GM21390 (cell line): ENCODE data around the gene GRM8.
"Not testable (repeated sequence)": the region's sequence is repeated elsewhere in the genome, so short reads cannot be mapped to it uniquely, and the experiment has no call there.

ENCODE experiments used
- ATAC-seq: cut with Tn5 transposase; IDR thresholded peaks from one replicate; pipeline ENCODE4 v1.9.1; 2021; ENCODE audit not compliant: unreplicated experiment

GRM8 gene

DNA sequence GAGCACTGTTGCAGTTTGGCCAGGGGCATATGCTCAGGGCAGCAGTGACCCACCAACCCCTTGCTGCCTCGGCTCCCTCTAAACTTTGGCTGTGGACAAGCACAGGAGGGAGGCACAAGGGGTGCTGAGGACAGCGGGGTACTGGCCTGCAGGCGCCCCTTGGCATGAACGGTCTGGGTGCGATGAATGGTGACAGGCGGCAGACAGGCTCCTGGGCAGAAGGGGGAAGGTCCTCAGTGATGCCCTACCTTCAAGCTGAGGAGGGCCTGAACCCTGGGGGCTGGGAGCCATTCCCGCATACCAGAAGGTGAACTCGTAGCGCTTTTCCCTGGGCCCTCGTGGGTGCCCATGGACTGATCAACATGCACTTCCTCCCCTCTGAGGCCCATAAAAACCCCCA is 567.1 kb downstream of the GRM8 start:
- no peak for ATAC-seq

DNA sequence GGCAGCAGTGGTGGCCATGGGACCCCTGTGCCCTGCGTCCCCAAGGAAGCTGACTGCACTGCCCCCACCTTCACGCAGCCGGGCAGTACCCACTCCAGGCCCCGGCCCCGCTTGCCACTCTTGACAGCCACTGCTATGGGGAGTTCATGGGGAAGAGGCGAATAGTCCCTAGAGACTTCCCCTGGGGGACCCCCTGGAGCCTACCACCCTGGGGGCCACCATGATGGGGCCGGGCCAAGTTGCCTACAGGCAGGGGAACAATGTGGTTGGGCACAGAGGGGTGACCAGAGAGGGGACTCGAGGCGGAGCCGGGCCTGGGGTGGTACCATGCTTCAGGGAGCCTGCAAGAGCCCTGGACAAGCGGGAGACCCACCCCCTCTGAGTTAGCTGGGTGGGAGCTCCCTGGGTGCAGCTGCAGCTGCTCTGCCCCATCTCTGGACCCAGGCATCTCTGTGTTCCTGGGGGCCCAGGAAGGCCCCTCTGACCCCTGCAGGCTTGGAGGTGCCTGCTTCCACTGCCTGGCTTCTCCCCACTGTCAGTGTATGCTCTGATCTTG is 567.6 kb downstream of the GRM8 start:
- ATAC-seq = no peak

DNA sequence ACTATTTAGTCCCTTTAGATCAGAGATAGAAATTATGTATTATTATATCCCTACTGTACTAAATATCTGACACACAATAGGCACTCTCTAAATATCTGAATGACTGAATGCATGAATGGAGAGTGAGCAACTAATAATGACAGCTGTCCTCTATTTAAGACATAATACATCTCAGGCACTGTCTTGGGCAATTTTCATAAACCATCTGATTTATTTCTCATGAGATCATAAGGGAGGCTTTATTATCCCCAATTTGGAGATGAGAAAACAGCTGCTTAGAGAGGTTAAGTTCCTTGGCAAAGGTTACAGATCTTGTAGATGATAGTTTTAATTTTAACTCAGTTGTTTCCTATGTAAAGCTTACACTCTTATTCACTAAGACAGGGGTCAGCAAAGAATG is 570.6 kb downstream of the GRM8 start:
- ATAC-seq = no peak

DNA sequence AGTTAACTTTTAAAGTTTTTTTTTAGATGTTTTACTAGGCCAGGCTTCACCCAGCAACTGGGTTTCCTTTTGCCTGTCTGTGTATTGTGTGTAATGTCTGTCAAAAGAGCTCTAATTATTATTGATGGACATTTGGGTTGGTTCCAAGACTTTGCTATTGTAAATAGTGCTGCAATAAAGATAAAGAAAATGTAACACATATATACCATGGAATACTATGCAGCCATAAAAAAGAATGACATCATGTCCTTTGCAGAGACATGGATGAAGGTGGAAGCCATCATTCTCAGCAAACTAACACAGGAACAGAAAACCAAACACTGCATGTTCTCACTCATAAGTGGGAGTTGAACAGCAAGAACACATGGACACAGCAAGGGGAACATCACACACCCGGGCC is 584.0 kb downstream of the GRM8 start:
- ATAC-seq = not testable (repeated sequence)

DNA sequence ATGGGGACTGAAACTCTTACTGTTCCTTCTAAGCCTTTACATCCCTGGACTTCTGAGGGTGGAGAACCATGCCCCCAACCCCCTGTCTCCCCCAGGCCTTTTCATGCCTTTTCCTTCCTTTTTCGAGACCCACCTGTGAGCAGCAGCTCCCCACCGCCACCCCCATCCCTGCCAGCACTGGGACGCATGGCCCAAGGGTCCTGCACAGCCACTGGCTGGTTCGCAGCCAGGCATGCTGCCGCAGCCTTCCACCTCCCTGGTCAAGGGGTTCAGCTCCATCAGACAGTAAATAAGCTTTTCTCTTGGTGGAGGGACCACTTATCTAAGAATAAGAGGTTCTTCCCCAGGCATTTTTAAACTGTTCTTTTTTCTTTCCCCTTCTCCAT is 584.4 kb downstream of the GRM8 start:
- no peak for ATAC-seq

DNA sequence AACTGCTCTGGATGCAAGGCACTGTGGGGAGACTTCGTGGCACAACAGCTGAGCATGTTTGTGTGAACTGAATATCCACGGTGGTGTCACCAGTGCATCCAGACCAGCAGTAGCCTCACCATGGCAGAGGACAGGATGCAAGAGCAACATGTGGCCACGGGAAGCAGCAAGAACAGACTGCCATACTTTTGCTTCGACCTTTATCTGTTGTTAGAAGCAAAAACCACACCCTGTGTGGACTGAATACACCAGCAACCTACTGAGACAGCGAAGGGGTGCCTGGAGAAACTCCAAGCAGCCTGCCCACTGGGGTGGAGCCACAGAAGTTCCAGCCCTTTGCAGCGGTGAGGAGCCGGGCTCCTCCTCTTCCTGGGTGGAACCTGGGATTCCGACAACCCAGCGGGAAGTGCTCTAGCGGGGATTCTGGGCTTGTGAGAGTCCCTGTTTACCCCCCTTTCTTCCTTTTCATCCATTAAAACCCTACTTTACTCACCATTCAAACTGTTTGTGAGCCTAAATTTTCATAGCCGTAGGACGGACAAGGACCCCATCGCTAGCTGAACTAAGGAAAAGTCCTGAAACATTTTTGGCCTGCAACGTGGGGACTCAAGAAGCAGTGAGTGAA is 584.9 kb downstream of the GRM8 start:
- ATAC-seq = no peak

DNA sequence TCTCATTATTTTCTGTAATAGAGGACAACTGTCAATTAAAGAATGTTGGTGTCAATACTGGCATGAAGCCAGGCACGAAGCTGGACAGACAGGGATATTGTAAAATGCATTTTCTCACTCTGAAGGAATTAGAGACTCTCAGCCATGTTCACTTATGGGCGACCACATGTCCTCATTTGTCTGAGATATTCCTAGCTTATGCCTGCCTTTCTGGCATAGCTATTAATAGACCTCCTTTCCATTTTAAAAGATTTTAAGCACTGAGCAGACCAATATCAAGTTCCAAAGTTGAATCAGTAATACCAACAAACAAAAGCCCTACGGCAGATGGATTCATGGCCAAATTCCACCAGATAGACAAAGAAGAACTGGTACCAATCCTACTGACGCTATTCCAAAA is 589.9 kb downstream of the GRM8 start:
- no peak for ATAC-seq

DNA sequence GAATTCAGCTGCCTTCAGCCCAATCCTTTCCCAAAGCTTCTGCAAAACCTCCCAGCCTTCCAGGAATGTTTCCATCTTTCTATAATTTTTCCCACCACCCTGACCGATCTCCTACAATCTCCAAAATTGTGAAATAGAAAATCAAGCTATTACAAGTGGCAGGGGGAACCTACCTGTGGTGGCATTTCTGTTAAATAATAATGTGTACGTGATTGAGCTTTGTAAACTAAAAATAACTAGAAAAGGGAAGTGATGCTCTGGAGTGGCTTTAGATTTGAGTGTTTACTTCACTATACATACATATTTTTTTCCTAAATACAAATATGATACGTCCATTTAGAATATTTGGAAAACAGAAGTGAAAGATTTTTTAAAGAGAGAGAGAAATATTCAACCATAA is 593.6 kb downstream of the GRM8 start:
- peak; percentile 83 for ATAC-seq

DNA sequence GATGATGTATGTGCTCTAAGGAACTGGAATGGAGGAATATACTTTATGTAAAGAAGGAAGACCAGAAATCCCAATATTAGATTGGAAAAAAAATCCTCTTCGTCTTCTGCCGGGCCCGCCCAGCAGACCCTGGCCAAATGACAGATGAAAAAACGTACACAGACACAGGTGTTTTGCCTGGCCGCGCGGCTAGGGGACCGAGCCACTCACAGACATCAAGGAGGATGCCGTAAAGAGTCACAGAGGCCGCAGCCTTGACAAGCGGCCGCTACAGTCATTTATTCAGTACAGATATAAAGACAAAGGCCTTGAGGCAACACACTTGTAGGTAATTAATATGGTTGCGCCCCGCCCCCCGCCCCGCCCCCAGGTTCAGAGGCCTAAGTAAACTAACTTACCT is 594.1 kb downstream of the GRM8 start:
- ATAC-seq = peak; percentile 19

DNA sequence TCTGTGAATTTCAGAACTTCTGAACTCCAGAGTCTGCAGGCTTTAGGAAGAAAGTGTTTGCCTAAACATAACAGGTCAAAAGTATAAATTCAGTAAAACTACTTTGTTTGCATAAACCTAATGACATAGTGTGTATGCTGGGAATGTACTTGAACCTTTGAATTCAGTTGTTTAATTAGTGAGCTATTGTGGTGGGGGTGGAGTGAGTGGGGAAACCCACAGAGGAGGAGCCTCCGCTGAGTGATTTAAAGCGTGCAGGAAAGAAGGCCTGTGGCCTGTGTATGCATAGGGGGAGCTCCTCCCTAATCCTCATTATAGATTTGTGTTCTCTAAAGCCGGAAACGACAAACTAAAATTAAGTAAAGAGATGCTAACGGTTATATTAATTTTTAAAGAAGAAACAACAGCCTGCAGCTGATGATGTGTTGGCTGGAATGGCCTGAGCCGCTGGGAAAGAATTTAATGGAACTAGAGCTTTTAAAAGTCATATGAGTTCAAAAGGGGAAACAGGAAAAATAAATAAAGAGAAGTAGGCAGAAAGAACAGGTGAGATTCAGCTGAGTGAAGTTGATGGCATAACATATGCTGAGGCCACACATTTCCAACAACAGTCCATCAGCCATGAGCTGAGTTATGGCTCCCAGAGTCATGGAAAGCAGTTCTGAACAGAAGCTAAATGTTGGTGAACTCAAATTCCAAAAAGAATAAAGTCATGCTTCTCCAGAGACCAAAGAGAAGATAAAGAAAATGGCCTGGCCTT is 595.0 kb downstream of the GRM8 start:
- peak; percentile 69 for ATAC-seq

DNA sequence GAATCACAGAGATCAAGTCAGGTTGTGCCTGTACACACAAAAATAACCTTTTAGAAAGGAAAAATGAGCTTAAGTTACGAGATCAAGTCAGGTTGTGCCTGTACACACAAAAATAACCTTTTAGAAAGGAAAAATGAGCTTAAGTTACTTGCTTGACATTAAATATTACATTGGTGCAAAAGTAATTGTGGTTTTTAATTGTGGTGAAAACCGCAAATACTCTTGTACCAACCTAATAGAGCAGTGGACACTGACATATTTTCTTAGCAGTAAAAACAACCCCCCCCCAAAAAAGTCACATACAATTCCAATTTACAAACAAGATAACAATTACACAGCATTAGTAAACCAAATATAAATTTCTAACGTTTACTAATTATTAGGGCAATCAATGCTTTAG is 595.6 kb downstream of the GRM8 start:
- no peak for ATAC-seq

DNA sequence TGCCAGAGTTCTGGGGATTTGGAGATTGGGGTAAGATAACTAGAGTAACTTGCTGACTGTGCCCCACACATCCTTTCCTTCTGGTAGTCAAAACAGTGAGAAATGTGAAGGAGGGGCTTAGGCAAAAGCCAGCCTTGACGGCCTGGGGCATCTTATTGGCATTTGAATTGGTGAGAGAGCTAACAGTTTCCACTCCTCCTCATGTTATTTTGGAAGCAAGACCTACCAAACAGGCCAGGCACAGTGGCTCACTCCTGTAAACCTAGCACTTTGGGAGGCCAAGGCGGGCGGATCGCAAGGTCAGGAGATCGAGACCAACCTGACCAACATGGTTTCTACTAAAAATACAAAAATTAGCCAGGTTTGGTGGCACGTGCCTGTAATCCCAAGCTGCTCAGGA is 596.6 kb downstream of the GRM8 start:
- no peak for ATAC-seq

DNA sequence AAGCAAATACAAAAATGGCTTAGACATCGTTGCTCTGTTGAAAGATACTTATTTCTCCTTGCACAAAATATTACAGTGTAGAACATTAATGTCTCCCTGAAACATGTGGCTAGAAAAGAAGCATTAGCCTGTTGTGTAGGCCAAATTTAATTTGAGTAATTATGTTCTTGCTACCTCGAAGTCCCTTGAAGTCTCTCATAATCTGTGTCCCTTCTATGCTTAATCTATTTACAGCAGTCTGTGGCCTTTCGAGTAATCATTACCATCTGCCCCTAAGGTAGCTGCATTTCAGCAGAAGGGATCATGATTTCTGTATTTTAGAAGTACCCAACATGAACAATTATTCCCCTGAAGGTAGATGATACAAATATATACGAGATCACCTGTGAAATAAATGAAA is 615.2 kb downstream of the GRM8 start:
- no peak for ATAC-seq

DNA sequence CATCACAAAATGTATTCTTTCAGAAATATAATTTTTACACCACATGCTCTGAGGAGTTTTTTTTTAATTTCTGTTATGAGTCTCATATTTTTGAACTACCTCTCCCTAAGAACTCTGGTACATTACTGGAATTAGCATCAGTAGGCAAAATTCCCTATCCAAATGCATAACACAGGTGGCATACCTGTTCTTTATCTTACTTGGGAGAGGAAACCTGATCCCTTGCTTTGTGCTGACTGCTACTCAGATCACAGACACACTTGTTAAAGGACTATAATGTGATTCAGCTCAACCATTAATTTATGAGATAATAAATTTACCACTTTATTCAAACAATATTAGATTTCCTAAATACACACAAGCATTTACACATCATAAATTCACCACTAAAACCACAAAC is 617.2 kb downstream of the GRM8 start:
- no peak for ATAC-seq

DNA sequence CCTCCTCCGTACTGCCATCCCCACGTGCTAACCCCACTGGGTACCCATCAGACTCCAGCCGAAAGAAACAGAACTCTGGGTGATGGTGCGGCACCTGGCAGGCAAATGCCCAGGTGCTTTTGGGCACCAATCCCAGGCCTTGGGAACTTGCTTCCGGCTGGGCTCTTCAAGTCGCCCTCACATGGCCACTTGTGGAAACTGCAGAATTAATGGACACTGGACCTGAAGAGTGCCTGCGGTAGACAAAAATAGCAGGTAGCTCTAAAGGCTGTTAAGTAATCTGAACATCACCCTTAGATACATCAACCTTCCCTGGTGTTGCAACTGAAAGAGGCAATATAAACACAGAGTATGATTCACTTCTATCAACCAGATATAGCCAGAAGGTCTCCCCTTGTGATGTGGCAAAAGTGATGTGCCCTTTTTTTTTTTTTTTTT is 644.4 kb downstream of the GRM8 start:
- ATAC-seq = peak; percentile 65

DNA sequence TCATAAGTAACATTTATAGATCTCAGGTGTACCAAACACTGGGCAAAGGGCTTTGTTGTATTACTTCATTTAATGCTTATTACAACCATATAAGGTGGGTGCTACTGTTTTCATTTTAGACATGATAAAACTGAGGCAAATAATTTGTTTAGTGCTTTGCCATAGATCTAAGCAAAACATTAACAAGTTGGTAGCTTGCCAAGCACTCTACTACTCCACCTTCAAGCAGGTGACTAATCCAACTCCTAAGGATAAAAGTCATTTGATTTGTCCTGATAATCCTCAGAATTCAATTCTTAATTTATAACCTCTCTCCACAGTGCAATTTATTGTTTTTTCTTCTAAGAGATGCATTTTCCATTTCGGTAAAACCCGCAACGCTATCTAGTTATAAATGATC is 646.4 kb downstream of the GRM8 start:
- ATAC-seq = no peak

DNA sequence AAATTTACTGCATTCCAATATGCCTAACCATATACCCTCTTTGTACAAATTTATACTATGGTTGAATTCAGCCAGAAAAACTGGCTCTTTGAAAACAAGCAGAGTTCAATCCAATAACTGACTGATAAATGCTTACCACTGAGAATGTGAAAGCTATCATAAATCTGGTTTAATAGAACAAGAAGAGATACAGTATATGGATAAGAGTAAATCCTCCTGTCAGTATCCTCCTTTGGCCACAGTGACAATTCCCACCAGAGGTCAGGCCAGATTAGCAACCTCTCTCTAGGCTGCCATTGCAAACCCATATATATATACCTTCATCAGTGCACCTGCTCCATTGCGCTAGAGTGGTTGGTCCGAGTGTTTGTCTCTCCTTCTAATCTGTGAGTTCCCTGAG is 647.2 kb downstream of the GRM8 start:
- ATAC-seq = no peak

DNA sequence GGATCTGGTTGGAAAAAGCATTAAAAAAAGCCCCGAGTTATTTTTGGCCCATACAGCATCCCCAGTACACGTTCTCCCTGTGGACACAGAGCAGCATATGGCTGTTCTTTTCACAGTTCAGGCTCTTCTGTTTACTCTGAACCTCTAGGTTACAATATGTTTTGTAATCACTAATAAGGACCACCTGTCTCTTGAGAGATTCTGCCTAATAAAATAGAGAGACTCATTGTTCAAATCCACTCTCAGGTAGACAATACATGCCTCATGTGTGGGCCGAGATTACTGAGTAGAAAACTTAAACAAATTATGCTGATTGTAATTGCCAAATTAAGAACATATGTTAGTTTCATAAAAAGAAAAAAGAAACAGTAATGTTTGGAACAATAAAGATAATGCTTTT is 647.7 kb downstream of the GRM8 start:
- no peak for ATAC-seq

DNA sequence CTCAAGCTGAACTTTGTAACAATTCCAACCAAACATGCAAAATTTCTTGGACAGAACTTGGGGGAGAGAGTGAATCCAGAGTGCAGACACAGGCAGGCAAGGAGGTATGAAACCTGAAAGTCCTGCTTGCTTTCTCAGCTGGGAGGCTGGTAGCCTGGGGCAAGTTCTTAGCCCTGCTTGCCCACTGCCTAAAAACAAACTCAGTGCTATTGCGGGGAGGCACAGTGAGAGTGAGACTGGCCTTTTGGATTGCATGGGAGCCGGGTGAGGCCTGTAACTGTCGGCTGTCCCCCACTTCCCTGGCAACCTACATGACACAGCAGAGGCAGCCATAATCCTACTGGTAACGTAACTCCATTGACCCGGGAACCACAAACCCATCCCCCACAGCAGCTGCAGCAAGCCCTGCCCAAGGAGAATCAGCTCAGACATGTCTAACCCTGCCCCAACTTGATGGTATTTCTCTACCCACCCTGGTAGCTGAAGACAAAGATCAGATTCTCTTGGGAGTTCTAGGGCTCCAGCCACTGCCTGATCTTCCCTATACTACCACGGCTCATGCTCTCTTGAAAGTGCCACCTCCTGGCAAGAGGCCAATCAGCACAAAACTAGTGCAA is 663.6 kb downstream of the GRM8 start:
- no peak for ATAC-seq

DNA sequence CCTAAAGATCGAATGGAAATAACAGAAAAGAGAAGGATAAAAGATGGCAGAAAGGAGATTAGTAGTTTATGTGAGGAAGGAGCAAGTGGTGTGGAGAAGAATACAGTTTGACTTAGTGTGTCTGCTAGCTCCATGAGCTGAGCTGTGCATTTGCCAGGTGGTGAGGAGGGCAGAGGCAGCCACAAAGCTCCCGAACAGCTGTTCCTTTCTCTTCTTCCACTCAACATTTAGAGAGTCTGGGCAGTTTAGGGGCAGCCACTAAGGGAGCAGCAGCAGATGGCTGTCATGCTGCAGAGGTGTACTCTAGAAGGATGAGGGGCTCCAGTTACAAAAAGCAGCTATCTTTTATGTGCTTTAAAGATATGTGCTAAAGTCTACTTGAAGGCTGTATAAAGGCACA is 674.4 kb downstream of the GRM8 start:
- no peak for ATAC-seq

DNA sequence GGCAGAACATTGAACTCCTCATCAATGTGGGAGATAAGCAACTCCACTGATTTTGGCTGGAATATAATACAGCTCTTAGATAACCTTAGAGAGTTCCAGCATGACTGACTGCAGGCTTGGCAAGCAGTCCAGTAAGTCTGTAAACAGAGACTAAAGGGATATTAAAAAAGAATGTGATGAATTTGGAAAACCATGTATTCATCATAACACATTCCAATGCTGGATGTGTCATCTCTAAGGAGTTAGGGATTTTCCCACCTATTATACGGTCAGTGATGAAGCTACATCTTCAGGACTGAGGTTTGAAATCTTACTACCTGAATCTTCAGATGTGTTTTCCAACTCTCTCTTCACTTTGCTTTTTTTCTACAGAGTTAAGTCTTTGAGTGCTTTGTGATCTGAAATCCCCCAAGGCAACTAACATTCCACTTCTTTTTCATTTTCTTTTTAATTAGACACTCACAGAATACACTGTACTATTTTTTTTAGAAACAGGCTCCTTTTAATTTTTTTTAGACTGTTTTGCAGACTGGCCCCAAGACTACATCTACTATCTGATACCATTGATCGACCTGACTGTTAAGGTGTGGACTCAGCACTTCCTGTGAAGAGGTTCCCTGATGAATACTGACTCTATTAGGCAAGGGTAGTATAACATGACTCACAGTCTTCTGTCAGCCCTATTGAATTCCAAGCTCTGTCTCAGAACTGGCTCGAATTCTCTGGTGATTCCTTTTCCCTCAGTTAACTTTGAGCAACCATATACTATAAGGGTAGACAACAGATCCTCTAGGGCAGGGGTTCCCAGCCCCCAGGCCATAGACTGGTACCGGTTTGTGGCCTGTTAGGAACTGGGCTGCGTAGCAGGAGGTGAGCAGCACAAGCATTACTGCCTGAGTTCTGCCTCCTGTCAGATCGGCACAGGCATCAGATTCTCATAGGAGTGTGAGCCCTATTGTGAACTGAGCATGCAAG is 678.2 kb downstream of the GRM8 start:
- ATAC-seq = no peak
